GM18867 (cell line): Measurements from ENCODE around the gene ZNF385D.
A peak's percentile ranks its signal among the peaks of the same experiment; 100 is the strongest.
"Not testable (repeated sequence)": the region's sequence is repeated elsewhere in the genome, so short reads cannot be mapped to it uniquely, and the experiment has no call there.

Source experiments
- ATAC-seq: cut with Tn5 transposase; IDR thresholded peaks from one replicate; pipeline ENCODE4 v1.9.1; 2021; ENCODE audit warnings: mild to moderate bottlenecking, moderate library complexity; ENCODE audit not compliant: unreplicated experiment

ZNF385D gene

DNA sequence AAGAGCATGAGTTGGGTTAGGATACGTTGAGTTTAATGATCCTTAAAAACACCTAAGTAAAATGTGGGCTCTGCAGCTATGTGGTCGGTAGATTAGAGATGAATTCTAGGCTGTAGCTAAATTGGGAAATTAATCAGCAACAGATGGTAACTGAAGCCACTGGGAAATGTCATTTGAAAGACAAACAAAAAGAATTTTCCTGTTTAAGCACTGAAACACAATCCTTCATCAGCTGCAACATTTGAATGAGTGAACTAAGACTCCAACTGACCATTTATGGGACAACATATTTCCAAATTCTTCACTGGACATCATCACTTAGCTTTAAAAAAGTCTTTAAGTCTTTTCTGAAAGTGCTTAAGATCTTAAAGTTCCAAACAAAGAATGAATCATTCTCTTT is 226.9 kb downstream of the ZNF385D start:
- no peak for ATAC-seq

DNA sequence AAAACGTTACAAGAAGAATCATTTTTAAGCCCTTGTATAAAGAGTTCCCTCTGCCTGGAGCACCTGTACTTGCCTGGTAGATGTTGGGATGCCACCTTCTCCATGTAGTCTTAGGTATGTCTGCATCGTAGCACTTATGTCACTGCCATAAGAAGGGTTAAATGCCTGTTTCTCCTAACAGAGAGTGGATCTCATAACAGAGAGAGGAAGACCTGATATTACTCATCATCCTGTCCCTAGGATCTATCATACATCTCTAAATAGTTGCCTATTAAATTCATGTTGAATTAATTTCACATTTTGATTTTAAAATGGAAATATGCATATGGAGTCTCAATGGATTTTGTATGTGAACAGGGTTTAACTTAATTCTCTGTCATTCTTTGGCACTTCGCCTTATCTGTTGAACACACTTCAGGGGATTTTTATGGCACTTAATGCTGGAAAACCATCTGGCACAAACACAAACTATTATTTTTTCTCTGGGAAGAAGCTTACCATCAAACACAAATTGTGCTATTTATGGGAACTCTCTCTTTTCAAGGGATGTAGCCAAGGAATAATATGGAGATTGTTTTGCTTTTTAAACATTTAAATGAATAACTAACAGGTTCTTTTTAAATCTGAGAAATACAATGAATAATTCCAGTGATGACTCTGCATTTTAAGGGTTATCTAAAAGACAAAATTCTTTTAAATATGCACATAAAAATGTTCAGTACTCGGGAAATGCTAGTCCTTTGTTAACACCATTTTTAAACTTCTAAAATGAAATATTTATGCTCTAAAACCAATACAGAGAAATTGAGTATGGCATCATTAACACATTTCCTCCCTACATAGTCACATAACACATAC is 230.7 kb downstream of the ZNF385D start:
- no peak for ATAC-seq

DNA sequence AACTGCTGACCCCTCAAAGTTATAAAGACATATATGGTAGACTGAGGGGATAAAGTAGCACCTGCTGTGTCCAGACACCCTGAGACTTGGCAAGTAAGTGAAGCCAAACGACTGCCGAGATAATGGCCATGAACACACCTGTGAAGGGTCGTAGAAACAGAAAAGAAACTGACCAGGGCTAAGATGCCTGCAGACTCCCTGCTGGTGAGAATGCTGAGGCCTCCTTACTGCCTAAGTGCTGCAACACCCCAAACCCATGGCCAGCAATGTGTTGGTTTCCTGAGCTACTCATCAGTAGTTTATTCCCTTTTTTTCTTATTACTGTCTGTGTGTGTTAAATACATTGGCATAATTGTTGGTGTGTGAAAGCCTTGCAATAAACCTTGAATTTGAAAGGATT is 233.8 kb downstream of the ZNF385D start:
- no peak for ATAC-seq

DNA sequence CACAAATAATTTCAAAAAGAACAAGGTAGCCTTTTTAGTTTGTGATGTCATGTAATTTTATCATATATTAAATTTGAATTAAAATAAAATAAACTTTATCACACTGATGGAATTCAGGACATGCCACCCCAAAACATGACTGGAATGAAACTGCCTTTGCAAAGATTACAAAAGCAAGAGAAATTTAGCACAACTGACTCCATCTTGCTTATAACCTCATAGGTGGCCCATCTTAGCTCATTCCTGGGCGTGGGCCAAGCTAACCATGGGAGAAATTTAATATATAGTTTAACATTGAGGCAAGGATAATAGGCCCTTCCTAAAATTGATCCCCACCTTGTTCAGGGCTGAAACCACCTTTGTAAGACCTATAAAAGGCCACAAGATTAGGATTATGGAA is 235.6 kb downstream of the ZNF385D start:
- no peak for ATAC-seq

DNA sequence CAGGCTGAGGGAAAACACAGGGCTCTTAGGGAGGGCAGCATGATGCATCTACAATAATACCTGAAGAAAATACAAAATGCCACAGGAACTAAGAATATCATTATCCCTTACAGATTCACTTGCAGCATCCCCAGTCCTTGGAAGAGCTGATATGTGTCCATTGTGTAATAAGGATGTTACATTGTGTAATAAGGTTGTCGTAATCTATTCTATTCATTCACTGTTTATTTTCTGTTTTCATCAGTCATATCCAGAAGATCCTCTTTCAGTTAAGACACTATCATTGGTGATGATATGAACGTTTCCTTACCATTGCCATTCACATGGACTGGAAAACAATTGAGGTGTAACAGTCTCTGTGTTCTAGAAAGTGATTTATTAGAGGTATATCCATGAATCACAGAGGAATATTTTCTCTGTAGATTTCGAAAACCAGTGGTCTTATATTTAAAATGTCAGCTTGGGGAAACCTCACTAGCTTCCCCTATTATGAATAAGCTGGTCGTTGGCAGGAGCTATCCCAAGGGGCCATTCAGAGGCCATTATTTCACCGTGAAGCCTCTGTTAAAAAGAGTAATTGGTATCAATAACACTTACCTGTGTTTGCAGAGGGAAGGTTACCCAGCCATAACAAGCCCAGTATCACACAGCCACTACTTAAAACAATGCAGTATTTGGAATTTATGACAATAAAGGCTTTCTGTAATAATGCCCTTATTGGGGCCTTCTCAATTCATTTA is 241.1 kb downstream of the ZNF385D start:
- no peak for ATAC-seq

DNA sequence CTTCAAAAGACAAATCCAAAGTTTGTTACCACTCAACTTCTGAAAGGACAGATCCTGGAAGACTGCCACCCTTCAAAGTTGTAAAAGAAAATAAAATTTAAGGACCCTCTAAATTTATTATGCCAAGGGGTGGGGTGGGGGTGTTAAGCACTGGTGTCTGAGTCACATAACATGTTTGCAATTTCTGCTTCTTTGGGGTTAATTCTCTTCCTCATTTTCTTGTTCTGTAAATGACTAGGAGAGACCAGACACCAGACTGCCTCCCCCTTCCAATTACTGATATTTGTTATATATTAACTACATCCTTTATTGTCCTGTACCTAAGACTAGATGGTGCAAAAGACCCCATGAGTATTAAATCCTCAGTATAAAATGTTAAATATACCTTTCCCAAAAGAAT is 242.8 kb downstream of the ZNF385D start:
- no peak for ATAC-seq

DNA sequence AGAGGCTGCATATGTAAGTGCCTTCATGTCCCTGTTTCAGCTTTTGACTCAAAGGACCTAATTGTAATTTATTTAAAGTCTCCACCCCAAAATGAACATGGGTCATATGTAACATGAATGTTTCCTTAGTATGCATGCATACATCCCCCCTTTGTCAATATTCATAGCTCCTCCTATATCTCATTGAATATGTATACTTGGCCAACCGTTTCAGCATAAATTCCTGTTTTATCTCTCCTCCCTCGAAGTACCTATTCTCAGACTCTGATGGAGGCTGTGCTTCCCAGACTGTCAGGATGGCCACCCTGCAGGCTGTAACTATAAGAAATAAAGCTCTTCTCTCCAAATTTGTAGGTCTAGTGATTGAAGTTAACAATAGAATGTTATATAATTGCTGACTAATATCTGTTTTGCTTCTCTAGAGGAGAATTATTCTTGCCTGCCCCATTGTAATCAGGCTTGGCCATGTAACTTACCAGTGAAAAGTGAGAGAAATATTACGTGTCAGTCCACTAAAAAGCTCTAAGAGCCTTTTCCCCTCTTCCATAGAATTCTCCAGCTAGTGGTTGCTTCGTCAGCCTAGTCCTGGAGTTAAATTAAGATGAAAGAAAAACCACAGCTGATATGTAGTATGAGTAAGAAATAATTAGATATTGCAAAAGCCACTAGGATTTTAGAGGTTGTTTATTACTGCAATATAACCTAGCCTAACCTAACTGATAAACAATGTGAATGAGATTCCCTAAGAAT is 245.1 kb downstream of the ZNF385D start:
- ATAC-seq: no peak

DNA sequence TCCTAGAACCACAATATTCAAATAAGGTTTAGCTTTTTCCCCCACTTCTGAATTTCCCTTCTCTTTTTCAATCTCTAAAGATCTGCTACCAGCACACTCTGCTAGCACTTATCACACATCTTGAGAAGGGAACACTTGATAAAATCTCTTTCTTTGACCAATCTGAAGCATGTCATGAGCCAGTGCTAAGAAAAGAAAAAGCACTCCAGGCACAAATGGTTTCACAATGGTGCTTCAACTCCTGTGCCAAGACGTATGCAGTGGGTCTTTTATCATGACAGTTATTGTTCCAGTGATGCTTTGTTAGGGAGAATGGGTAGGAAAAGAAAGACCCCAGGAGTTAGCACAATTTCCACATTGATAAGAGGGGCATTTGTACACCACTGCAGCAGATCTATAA is 248.4 kb downstream of the ZNF385D start:
- no peak for ATAC-seq

DNA sequence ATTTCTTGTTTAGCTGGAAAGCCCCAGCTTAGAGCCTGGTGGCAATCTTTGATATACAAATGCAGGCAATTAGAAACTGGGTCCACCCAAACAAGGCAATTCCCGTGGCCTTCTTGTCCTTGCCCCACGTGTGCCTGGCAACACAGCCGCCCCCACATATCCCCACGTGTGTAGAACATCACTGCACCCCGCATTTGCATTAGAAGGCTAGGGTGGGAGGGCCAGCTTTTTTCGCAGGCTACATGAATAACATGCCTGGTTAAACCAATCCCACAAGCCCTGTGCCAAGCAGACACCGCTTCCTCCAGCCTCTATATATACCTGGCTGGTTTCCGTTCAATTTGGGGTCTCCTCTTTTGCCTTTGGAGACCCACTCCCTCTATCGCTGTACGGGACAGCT is 250.2 kb downstream of the ZNF385D start:
- ATAC-seq: no peak

DNA sequence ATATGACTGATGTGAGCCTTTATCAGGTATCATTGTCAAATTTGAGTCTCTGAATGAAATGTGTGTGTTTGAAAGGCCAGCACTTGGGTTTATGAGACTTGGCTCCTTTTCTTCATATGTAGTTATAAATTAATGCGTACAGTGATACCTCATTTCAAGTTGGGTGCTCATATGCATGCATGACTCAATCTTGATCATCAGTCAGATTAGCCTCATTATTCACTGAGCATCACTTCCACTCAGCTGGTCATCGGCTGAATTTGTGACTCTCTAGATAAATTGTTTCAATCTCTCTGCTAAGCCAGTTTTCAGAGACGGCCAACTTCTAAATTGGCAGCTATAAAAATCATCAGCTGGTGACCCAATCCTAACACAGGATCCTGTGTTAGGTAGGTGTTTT is 260.3 kb downstream of the ZNF385D start:
- not testable (repeated sequence) for ATAC-seq

DNA sequence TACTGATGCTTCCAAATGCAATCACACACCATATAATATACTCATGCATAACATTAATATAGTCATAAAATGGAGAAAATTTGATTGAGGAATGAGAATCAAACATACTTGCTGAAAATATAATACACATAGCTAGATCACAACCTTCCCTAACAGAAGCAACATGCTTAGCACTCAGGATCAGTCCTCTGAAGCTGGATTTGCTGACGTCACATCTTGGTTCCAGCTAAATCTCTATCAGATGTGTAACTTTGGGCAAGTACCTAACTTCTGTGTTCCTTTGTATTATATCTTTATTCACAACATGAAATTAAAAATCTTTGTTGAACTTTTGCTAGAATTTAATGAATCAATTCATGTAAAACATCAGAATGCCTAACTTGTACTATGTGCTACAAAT is 263.5 kb downstream of the ZNF385D start:
- no peak for ATAC-seq

DNA sequence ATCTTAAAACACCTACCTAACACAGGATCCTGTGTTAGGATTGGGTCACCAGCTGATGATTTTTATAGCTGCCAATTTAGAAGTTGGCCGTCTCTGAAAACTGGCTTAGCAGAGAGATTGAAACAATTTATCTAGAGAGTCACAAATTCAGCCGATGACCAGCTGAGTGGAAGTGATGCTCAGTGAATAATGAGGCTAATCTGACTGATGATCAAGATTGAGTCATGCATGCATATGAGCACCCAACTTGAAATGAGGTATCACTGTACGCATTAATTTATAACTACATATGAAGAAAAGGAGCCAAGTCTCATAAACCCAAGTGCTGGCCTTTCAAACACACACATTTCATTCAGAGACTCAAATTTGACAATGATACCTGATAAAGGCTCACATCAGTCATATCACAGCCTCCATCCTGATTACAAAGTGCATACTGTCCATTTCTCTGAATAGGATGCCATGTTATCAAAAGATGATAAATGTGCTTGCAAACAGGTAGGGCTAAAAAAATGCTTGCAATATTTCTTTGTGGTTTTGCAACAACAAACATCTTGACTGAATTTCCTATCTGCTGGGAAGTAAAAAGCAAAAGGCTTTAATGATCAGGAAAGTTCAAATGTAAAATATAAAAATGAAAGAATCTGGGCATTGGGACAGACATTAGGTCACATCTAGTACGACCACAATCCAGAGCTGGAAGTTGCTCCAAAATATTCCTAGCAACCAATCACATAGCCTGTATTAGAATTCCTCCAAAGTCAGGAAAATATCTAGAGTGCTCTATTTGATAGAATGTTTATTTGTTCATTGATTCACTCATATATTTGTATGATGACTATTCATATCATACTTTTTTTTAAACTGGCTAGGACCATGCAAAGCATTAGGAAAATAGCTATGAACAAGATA is 264.7 kb downstream of the ZNF385D start:
- not testable (repeated sequence) for ATAC-seq

DNA sequence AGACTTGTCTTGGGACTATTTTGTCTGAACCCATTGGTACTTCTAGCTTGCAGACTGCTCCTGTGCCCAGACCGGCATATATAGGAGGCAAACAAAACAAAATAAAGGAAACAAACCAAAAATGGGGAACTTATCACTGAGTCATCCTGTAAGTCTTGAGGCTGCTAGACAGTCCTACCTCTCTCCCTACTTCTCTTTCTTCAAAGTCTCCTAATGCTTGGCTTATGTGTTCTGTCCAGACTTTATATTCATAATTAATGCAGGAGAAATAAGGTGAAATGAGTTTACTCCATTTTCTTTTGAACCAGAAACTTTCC is 266.2 kb downstream of the ZNF385D start:
- peak; percentile 10 for ATAC-seq

DNA sequence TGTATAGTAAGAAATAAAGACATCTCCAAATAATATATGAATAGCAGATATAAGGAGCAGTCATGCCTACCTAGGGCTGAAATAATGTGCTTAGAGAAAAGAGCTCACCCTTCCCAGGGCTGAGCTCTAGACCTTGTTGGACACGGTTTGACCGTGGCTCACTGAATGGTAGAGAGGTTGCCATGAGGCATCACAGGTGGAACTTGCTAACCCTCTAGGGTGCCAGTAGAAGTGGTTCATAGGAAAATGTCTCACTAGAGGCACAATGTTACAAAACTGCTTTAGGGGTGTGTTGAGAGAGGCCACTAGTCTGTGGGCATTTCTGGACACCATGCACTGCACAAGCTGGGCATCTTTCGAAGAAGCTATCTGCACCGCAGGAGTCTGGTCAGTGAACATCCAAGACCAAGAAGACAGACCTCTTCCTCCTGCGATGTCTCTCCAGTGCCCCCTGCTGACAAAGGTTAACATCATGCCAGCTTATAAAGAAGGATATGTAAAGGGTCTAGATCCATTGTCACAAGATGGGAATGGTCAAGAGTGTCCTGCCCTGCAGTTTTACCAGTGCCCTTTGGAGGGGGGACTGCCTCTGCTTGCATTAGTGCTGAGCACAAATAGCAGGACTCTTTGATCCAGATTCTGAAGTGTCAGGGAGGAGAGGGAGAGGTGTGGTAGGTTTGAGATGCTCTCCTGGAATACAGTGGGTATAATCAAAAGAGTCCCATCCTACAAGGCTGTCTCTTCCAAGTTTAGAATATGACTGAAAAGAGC is 266.8 kb downstream of the ZNF385D start:
- ATAC-seq: peak; percentile 76

DNA sequence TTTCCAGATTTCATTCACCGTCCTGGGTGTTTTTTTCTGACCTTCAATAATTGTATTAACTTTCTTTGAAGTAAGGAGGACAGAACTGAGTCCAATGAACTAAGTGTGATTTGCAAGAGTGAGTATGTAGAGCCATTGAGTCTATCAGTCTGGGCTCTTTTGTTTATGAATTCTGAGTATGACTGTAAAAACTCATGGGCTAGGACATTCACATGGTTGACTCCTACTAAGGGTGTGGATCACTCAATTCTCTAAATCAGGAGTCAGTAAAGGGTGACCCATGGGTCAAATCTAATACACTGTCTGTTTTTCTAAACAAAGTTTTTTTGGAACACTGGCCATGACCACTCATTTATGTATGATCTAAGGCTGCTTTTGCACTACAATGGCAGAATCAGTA is 269.0 kb downstream of the ZNF385D start:
- no peak for ATAC-seq

DNA sequence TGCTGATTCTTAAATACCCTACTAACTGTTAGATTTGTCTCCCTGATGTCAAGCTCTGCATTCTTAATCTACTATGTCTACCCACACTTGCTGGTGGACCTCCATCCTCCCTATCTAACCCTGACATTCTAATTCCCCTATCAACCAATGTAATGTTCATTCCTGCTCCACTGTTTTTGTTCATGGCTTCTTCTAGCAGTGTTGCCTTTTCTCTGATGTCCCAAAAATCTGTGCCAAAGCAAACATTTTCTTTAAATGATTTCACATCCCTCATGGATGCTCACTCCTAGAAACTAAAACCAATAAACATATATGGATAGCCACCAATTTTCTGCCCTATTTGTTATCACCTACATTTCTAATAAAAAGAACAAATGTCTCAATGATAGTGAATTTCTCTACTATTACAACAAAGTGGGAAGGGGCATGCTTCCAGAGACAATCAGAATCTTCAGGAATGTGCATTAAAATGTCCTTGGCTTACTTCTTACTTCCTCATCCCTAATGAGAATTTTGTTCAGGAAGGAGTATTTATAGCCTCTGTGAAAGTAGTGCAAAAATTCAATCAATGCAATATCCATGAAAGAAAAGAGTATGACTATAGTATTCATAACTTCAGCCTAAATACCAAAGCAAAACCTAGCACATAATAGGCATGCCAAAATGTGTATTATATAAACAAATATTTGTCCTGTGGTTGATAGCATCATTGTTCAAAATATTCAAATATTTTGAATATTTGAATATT is 273.3 kb downstream of the ZNF385D start:
- no peak for ATAC-seq

DNA sequence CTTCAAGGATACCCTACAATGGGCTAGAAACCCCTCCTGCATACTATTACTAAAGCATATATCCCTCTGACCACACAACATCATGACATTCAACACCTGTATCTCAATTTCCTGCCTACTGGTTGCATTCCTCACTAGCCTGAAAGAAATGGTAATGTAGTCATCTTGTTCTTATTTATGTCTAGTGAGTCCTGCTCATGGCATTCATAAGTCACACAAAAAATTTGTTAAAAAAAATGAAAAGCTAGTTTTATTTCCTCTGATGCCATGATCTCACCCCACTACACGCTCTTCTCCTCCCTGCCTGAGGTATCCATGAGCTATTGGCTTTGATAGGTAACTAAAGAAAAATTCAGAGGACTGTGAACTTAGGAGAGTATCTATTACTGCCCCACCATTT is 284.5 kb downstream of the ZNF385D start:
- no peak for ATAC-seq

DNA sequence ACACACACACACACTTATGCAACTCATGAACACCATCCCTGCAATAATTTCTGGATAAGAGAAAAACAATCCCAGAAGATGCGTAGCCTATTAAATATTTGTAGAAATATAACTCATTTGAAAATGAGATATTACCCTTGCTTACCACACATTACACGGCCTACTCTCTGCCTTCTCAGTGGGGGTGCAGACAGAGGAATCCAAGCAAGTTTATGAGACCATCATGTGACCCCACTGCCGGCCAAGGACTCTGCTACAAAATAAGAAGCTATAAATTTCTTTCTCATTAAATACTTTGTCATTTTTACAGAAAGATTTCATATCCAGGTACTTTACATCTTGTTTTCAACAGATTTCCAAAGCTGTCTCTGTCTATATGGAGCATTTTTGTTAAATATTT is 286.3 kb downstream of the ZNF385D start:
- no peak for ATAC-seq

DNA sequence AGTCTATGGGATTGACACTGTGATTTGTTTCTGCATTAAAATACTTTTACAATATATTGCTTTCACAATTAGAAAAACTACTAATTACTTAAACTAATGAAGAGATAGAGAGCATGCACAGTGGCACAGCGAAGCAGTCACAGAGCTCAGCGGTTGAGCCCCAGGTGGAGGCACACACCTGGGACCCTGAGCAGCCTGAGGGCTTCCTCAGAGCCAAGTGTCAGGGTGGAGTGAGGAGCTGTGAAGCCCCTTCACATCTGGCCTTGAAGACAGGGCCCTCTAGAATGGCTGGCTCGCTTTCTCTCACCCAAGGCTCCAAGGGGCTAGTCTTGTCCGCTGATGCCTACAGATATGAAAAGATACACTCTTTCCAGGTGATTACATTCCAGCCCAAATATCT is 287.7 kb downstream of the ZNF385D start:
- ATAC-seq: no peak
